Lower leg skin (tissue), 4 donors: ENCODE results near the gene SPAST. TPM values are rescaled to one million over a fixed set of nuclear protein-coding genes. Genes with fewer than 3 reads are reported as not detected.
"Not testable (repeated sequence)": the region's sequence is repeated elsewhere in the genome, so short reads cannot be mapped to it uniquely, and the experiment has no call there.

Source experiments
- DNase-seq, 2 donors: peaks; one replicate each; pipeline ENCODE4 v3.0.0-alpha.2; 2019; ENCODE audit warnings: low spot score in 2 of 2
- H3K4me3 ChIP-seq: fragments of 200-600 bp; sonication (generic); 2 replicates; pipeline ENCODE4 v1.5.1; 2017; ENCODE audit warnings: mild to moderate bottlenecking, low read depth; ENCODE audit not compliant: poor library complexity, severe bottlenecking
- CTCF ChIP-seq, 3 donors: fragments of 450-650 bp; IDR thresholded peaks; one replicate each; pipeline ENCODE4 v1.5.1; 2016; ENCODE audit warnings: antibody characterized with exemption in 3 of 3, mild to moderate bottlenecking in 3 of 3, moderate library complexity in 2 of 3
- POLR2A ChIP-seq, 2 donors: fragments of 450-650 bp; IDR thresholded peaks; one replicate each; pipeline ENCODE4 v1.6.1; 2016 to 2017; ENCODE audit warnings: antibody characterized with exemption in 2 of 2, mild to moderate bottlenecking in 1 of 2, moderate library complexity in 1 of 2
- WGBS, 2 donors: methylation state at CpG; one replicate each; pipeline ENCODE4 v1.1.5; 2018; 5-methylcytosine and 5-hydroxymethylcytosine counted together
- intact Hi-C: fragments of 100-400 bp; cut with DNase I; formaldehyde crosslinking; loops from one replicate; pipeline ENCODE4 v1.15.0; 2023; ENCODE audit warnings: low total_unique reads
- total RNA-seq, 4 donors: library from RNA; depleted of rRNA; stranded (reverse); fragments of >200 nt; gene quantifications; one replicate each; pipeline ENCODE4 v1.1.0, GENCODE V29; 2016

SPAST gene
- total RNA-seq, 4 donors from 2014 or later: 19.0 to 26.6 (median 23.1) TPM

DNA sequence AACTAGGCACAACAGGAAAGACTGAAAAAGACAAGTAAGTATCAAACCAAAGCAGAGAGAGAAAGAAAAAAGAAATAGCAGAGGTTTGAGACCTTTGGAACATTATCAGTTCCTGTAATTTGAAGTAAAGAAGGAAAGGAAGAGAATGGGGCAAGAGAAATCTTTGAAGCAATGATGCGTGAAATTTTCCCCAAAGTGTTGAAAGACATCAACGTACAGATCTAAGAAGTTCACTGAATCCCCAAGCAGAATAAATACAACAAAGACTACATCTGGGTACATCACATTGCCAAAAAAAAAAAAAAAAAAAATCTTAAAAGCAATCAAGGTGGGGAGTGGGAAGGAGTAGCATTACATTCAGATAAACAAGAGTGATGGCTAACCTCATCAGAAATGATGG, 96.3 kb downstream of the SPAST start:
- intact Hi-C loops: no loop called here
- DNase-seq: no peak
- 93 to 95% methylated on average over 2 of the region's 2 CpGs for WGBS, 2 donors
- no peak for TF ChIP-seq POLR2A (IDR thresholded peaks at IDR 0.05)
- no peak for TF ChIP-seq CTCF (IDR thresholded peaks at IDR 0.05)
- H3K4me3 ChIP-seq: no peak overlapping the region

- 50 to 54% methylated on average over 2 of the region's 2 CpGs for WGBS, 2 donors
- H3K4me3 ChIP-seq: no peak overlapping the region
- TF ChIP-seq CTCF (IDR thresholded peaks at IDR 0.05): no peak
- TF ChIP-seq POLR2A (IDR thresholded peaks at IDR 0.05): no peak
- intact Hi-C loops: no loop called here
- no peak for DNase-seq
These were observed 97.9 kb downstream of the SPAST start for GRCh38 chr2:32161296-32161695.

GRCh38 chr2:32164254-32164653, 100.9 kb downstream of the SPAST start:
- intact Hi-C loops, H3K4me3 ChIP-seq, DNase-seq: not testable (repeated sequence)
- WGBS, 2 donors: 87 to 90% methylated on average over 10 of the region's 10 CpGs

- intact Hi-C loops, DNase-seq: not testable (repeated sequence)
- H3K4me3 ChIP-seq: peak overlapping the region; percentile 65
- WGBS, 2 donors: 4 to 7% methylated on average over 13 of the region's 13 CpGs
These were observed 101.6 kb downstream of the SPAST start for GRCh38 chr2:32165027-32165347.

DNA sequence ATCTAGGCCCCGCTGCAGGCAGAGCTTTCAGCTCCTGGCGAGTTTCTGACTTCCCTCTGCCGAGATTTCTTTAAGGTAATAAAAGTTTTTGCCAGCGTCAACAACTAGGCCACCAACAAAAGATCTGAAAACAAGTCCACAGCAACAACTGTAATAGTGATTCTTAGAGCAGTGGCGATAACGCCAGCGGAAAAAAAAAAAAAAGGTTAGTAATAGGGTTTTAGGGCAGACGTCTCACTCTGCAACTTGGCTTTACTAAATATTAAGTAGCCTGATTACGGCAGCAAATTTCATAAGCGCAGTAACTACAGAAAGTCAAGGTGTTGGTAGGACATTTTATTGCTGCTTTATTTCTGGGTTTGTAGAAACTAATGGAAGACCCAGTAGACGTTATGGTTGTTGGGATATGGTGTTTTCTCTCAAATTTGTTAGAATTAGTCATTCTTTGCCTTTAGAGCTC, 102.8 kb downstream of the SPAST start:
- TF ChIP-seq CTCF (IDR thresholded peaks at IDR 0.05) (no peak), POLR2A (IDR thresholded peaks at IDR 0.05) (no peak)
- intact Hi-C loops: no loop called here
- DNase-seq: no peak
- 1 to 2% methylated on average over 11 of the region's 11 CpGs for WGBS, 2 donors
- H3K4me3 ChIP-seq: peak overlapping the region; percentile 71

- no peak overlapping the region for H3K4me3 ChIP-seq
- no peak for TF ChIP-seq CTCF (IDR thresholded peaks at IDR 0.05)
- TF ChIP-seq POLR2A (IDR thresholded peaks at IDR 0.05): no peak
- no peak for DNase-seq
- intact Hi-C loops: no loop called here
- WGBS, 2 donors: 48 to 83% methylated on average over 2 of the region's 2 CpGs
These were observed 105.2 kb downstream of the SPAST start for GRCh38 chr2:32168513-32168912.

GRCh38 chr2:32172870-32173269, 109.5 kb downstream of the SPAST start:
- no peak overlapping the region for H3K4me3 ChIP-seq
- intact Hi-C loops: no loop called here
- 89 to 95% methylated on average over 2 of the region's 2 CpGs for WGBS, 2 donors
- TF ChIP-seq CTCF (IDR thresholded peaks at IDR 0.05) (no peak), POLR2A (IDR thresholded peaks at IDR 0.05) (no peak)
- no peak for DNase-seq
